SU-DHL-6 (cell line): ENCODE results near the gene ALS2CL.

Experiments
- H2AFZ ChIP-seq: fragments of 200-600 bp; sonication (generic); 2 replicates; pipeline ENCODE4 v1.6.1; 2014; ENCODE audit warnings: low read depth, mild to moderate bottlenecking, moderate library complexity, mixed read lengths, antibody characterized with exemption, low read length; ENCODE audit not compliant: severe bottlenecking
- H3F3A ChIP-seq: fragments of 200-600 bp; shearing (Covaris generic); 2 replicates; pipeline ENCODE4 v1.6.0; 2016; ENCODE audit warnings: antibody characterized with exemption, mild to moderate bottlenecking; ENCODE audit not compliant: insufficient read depth
- H3K27ac ChIP-seq: fragments of 200-600 bp; sonication (generic); 2 replicates; pipeline ENCODE4 v1.5.1; 2016; ENCODE audit warnings: low read depth, mild to moderate bottlenecking, low read length, moderate library complexity, mixed read lengths
- H3K27me3 ChIP-seq: fragments of 200-600 bp; sonication (generic), shearing (Covaris generic); 2 replicates; pipeline ENCODE4 v1.6.0; 2014; ENCODE audit warnings: mild to moderate bottlenecking, low read length
- H3K36me3 ChIP-seq: fragments of 200-600 bp; sonication (generic); 2 replicates; pipeline ENCODE4 v1.6.1; 2014; ENCODE audit warnings: mild to moderate bottlenecking, low read length, mixed read lengths
- H3K4me2 ChIP-seq: fragments of 300-600, 200-600 bp; shearing (Covaris generic), sonication (generic); 2 replicates; pipeline ENCODE4 v1.6.0; 2014; ENCODE audit warnings: low read length, low read depth, mild to moderate bottlenecking; ENCODE audit not compliant: poor library complexity, severe bottlenecking
- H3K4me3 ChIP-seq: fragments of 200-600 bp; sonication (generic); 2 replicates; pipeline ENCODE4 v1.5.1; 2014; ENCODE audit warnings: antibody characterized with exemption, low read length, mild to moderate bottlenecking, mixed read lengths; ENCODE audit not compliant: insufficient read depth, poor library complexity, severe bottlenecking
- H3K79me2 ChIP-seq: fragments of 200-600 bp; sonication (generic); 2 replicates; pipeline ENCODE4 v1.6.1; 2014; ENCODE audit warnings: mild to moderate bottlenecking, low read length, moderate library complexity; ENCODE audit not compliant: insufficient read depth
- H3K9ac ChIP-seq: fragments of 200-600 bp; sonication (generic); 2 replicates; pipeline ENCODE4 v1.7.0; 2014; ENCODE audit warnings: mild to moderate bottlenecking, low read length
- H3K9me2 ChIP-seq: fragments of 200-600 bp; sonication (generic); replicated peaks from 2 replicates; pipeline ENCODE4 v1.6.1; 2014; ENCODE audit warnings: low read length; ENCODE audit not compliant: insufficient read depth
- H3K9me3 ChIP-seq: fragments of 200-600 bp; sonication (generic); 2 replicates; pipeline ENCODE4 v1.6.1; 2014; ENCODE audit warnings: low read length, mixed read lengths; ENCODE audit not compliant: insufficient read depth
- H4K20me1 ChIP-seq: fragments of 200-600 bp; sonication (generic); 2 replicates; pipeline ENCODE4 v1.6.1; 2014; ENCODE audit warnings: low read depth, mild to moderate bottlenecking, antibody characterized with exemption, low read length, moderate library complexity, mixed read lengths
- CTCF ChIP-seq: fragments of 200-600 bp; sonication (generic); IDR thresholded peaks from one replicate; pipeline ENCODE4 v1.5.1; 2017; ENCODE audit warnings: antibody characterized with exemption, mild to moderate bottlenecking, low read length, moderate library complexity; ENCODE audit not compliant: insufficient read depth, poor library complexity, severe bottlenecking
- EZH2phosphoT487 ChIP-seq: fragments of 200-600 bp; sonication (generic), shearing (Covaris generic); conservative IDR thresholded peaks from 2 replicates; pipeline ENCODE4 v1.6.1; 2018; ENCODE audit warnings: mild to moderate bottlenecking, antibody characterized with exemption, low read length, moderate library complexity, mixed read lengths

Gene ALS2CL

GRCh38 chr3:46711760-46712159 is 18.3 kb upstream of the ALS2CL start:
- H3K79me2 ChIP-seq, result no peaks in the 10 kb centered on the region
- H3K4me3 ChIP-seq, result no peak overlapping the region
- H3K36me3 ChIP-seq, result no peaks in the 10 kb centered on the region
- no peak overlapping the region for H3K4me2 ChIP-seq
- H3K9me2 ChIP-seq, result no peaks in the 10 kb centered on the region
- H3K27me3 ChIP-seq, result no peaks in the 10 kb centered on the region
- H2AFZ ChIP-seq, result no peak overlapping the region
- no peak for TF ChIP-seq EZH2phosphoT487
- no peak for TF ChIP-seq CTCF
- H3K9ac ChIP-seq, result no peak overlapping the region
- no peak overlapping the region for H3K27ac ChIP-seq
- no peaks in the 10 kb centered on the region for H3F3A ChIP-seq
- H4K20me1 ChIP-seq, result no peaks in the 10 kb centered on the region
- H3K9me3 ChIP-seq, result no peaks in the 10 kb centered on the region

DNA sequence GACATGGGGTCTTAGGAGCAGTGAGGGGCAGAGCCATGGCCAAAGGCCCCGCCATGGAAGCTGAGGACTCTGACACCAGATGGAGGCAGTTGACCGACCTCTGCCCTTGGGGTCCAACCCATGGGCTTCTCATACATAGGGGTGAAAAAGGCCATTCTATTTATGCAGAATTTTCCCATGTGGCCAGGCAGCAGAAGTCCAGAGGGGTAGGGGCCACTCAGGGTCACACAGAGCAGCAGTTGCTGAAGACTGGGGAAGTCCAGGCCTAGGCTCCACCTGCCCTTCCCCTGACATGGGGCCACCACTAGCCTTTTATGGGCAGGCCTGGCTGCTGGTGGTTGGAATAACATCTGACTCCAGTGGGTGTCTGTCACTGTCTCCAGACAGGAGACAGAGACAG is 17.8 kb upstream of the ALS2CL start:
- H3K4me3 ChIP-seq, result no peak overlapping the region

DNA sequence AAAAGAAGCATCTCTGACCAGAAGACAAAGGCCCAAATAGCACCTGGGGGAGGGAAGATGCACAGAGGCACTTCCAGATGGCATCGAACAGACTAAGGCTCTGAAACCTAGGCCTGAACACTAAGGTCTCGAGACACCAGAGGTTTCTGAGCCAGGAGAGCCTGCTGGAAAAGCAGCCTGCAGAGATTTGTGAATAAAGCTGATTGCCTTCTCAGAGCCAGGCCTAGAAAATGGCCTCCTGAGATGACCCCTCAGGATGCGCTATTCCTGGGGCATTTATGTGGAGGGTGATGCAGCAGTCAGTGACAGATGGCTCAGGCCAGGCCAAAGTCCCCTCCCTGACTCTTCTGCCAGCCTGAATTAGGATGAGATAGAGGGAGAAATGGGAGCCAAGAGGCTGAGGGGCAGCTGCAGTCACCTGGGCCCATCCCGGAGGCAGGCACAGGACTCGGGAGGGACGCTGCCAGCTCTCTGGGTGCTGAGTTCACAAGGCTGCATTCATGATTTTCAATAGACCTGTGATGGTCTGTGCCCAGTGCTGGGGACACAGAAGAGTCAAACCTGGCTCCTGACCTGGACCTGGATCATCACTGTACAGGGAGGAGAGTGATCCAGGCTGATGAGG is 17.3 kb upstream of the ALS2CL start:
- Histone ChIP-seq H3K9me2 (no peaks in the 10 kb centered on the region), H2AFZ (no peak overlapping the region), H3K4me2 (no peak overlapping the region), H3K79me2 (no peaks in the 10 kb centered on the region), H3K36me3 (no peaks in the 10 kb centered on the region), H4K20me1 (no peaks in the 10 kb centered on the region), H3F3A (no peaks in the 10 kb centered on the region), H3K4me3 (no peak overlapping the region), H3K9ac (no peak overlapping the region), H3K27ac (no peak overlapping the region), H3K9me3 (no peaks in the 10 kb centered on the region), H3K27me3 (no peaks in the 10 kb centered on the region)
- TF ChIP-seq EZH2phosphoT487, result no peak
- TF ChIP-seq CTCF, result no peak

More for the DNA sequence above, 17.8 kb upstream of the ALS2CL start:
- H3K9me2 ChIP-seq, result no peaks in the 10 kb centered on the region
- H3K4me2 ChIP-seq, result no peak overlapping the region
- H3K27me3 ChIP-seq, result no peaks in the 10 kb centered on the region
- H2AFZ ChIP-seq, result no peak overlapping the region
- no peaks in the 10 kb centered on the region for H3K9me3 ChIP-seq
- no peak overlapping the region for H3K9ac ChIP-seq
- no peaks in the 10 kb centered on the region for H3K79me2 ChIP-seq
- no peak overlapping the region for H3K27ac ChIP-seq
- no peaks in the 10 kb centered on the region for H3F3A ChIP-seq
- TF ChIP-seq EZH2phosphoT487 (no peak), CTCF (no peak)
- H3K36me3 ChIP-seq, result no peaks in the 10 kb centered on the region
- no peaks in the 10 kb centered on the region for H4K20me1 ChIP-seq
